ELF-1 (cell line): ENCODE data around the gene ITSN1.
"Not testable (repeated sequence)": the region's sequence is repeated elsewhere in the genome, so short reads cannot be mapped to it uniquely, and the experiment has no call there.

ENCODE experiments used
- DNase-seq: peaks from one replicate; pipeline ENCODE4 v3.0.0-alpha.2; 2016; ENCODE audit warnings: low read depth, low spot score

The ITSN1 gene

GRCh38 chr21:33650929-33651509 lies 8.7 kb downstream of the ITSN1 start:
- peak; percentile 61 for DNase-seq

GRCh38 chr21:33651965-33652680 lies 9.8 kb downstream of the ITSN1 start:
- DNase-seq: no peak

- DNase-seq: no peak
These were observed 12.1 kb downstream of the ITSN1 start for GRCh38 chr21:33654412-33654811.

- peak; percentile 80 for DNase-seq
These were observed 13.4 kb downstream of the ITSN1 start for GRCh38 chr21:33655588-33656221.

GRCh38 chr21:33657124-33657820 lies 15.0 kb downstream of the ITSN1 start:
- no peak for DNase-seq

- no peak for DNase-seq
These were observed 16.7 kb downstream of the ITSN1 start for GRCh38 chr21:33658919-33659567.

- DNase-seq: no peak
These were observed 17.3 kb downstream of the ITSN1 start for GRCh38 chr21:33659568-33659949.

GRCh38 chr21:33660406-33660805 lies 18.1 kb downstream of the ITSN1 start:
- no peak for DNase-seq

- no peak for DNase-seq
These were observed 18.8 kb downstream of the ITSN1 start for GRCh38 chr21:33661146-33661545.

- no peak for DNase-seq
These were observed 19.7 kb downstream of the ITSN1 start for GRCh38 chr21:33662046-33662445.

GRCh38 chr21:33663241-33663640 lies 20.9 kb downstream of the ITSN1 start:
- DNase-seq: no peak

GRCh38 chr21:33664135-33664534 lies 21.8 kb downstream of the ITSN1 start:
- no peak for DNase-seq

GRCh38 chr21:33666153-33666552 lies 23.9 kb downstream of the ITSN1 start:
- no peak for DNase-seq

GRCh38 chr21:33667636-33668035 lies 25.3 kb downstream of the ITSN1 start:
- DNase-seq: no peak

- DNase-seq: no peak
These were observed 25.9 kb downstream of the ITSN1 start for GRCh38 chr21:33668180-33668579.

GRCh38 chr21:33668620-33669019 lies 26.3 kb downstream of the ITSN1 start:
- DNase-seq: no peak

- DNase-seq: no peak
These were observed 28.0 kb downstream of the ITSN1 start for GRCh38 chr21:33670076-33670978.

- no peak for DNase-seq
These were observed 31.2 kb downstream of the ITSN1 start for GRCh38 chr21:33673473-33673872.

GRCh38 chr21:33674226-33674625 lies 31.9 kb downstream of the ITSN1 start:
- no peak for DNase-seq

GRCh38 chr21:33676666-33677065 lies 34.4 kb downstream of the ITSN1 start:
- not testable (repeated sequence) for DNase-seq

GRCh38 chr21:33677450-33677849 lies 35.1 kb downstream of the ITSN1 start:
- no peak for DNase-seq
